Inflammatory macrophage treated with lipopolysaccharide for 4 hours (primary cell): Measurements from ENCODE around the gene PPFIBP1.
A peak's percentile ranks its signal among the peaks of the same experiment; 100 is the strongest.

Experiments
- DNase-seq: peaks from one replicate; pipeline ENCODE4 v3.0.0-alpha.2; 2020

Gene PPFIBP1

GRCh38 chr12:27547592-27547991 is 23.6 kb downstream of the PPFIBP1 start:
- DNase-seq = no peak

GRCh38 chr12:27548301-27549199 is 24.5 kb downstream of the PPFIBP1 start:
- peak; percentile 63 for DNase-seq

- peak; percentile 73 for DNase-seq
Measured at GRCh38 chr12:27549236-27549800, 25.3 kb downstream of the PPFIBP1 start.

- DNase-seq = peak; percentile 87
Measured at GRCh38 chr12:27549801-27550652, 26.0 kb downstream of the PPFIBP1 start.

DNA sequence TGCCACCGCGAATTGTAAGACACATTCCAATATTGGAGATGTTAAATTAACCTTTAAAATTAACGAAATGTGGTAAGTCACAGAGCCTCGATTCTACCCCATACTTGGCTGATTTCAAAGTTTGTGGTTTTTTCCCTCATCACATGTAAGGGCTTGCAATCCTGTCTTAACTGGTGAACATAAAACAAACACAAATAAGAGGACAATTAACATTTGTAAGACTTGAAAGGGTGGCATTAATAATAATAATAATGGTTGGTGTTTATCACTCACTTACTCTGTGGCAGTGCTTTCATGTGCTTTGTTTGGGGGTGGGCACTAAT is 26.6 kb downstream of the PPFIBP1 start:
- DNase-seq = no peak

GRCh38 chr12:27551172-27551840 is 27.3 kb downstream of the PPFIBP1 start:
- DNase-seq = no peak

GRCh38 chr12:27552235-27552634 is 28.2 kb downstream of the PPFIBP1 start:
- DNase-seq = no peak

DNA sequence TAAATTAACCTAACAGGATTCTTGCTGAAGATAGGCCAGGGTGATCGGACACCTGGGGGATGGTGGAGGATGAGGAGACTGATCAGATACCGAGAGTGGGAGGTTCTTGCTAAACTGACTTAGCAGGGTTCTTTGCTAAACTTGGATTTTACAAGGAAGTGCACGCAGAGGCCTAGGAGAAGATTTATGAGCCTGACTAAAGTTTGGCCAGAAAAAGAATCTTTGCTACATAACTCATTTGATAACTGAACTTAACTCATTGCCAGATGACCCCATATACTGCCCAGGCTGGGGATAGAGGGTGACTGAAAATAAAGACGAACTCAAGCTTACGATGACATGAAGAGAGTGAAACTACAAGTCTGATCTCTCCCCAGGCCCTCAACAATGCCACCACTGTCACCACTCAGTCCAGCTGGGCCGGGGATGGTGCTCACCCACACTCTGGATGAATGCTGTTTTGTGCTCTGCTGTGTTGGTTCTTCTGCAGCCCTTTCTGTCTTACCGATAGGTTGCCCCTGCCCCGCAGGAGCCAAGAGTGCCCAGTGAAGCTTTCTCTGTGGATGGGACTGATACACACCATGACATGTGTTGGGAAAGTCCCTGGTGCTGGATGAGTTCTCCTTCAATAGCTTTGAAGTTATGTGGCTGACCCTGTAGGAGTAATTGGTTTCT is 29.0 kb downstream of the PPFIBP1 start:
- DNase-seq = peak; percentile 29

DNA sequence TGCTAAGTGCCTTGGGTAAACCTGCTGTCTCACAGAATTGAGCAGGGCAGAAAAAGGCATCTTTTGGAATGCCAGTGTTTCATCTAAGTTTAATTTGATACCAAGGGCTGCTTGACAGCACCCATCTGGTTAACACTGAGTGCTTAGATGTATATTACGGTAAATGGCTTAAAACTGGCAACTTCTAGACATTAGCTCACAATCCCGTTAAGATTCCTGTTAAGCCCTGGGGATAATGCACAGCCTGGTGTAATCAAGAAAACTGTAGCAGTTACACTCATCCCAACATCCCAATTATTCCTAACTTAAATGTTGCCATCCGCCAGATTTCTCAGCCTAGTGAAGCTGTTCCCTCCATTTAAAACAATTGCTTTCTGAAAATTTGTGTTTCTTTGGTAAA is 29.9 kb downstream of the PPFIBP1 start:
- no peak for DNase-seq

DNA sequence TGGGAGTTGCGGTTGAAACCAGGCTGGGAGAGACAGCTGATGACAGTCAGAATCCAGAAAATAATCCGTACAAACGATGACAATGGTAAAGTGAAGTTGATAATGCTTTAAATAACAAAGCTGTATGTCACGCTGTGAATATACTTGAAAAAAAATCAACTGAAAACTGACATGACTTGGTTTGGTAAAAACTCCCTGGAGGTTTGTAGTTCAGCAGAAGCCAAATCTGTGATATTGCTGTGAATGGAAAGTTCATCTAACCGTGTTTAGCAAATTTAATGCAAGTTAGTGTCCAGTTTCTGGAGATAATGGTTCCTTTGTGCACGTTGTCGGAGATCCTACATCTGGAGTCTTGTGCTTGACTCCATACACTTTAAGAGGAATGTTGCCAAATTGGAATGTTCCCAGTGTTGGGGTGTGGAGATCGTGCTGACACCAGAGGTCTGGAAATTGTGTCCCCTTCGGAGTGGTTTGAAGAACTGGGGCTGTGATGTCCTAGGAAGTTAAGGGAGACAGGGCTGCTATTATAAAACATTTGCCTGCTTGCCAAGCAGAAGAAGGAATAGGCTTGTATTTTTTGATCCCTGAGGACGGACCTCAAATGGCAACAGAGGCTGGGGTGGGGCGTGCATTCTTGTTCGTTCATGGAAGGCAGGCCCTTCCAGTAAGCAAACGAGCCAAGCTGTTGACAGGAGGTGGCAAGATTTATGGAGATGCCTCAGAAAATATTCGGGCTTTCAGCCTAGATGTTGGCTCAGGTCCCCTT is 30.6 kb downstream of the PPFIBP1 start:
- DNase-seq = no peak

DNA sequence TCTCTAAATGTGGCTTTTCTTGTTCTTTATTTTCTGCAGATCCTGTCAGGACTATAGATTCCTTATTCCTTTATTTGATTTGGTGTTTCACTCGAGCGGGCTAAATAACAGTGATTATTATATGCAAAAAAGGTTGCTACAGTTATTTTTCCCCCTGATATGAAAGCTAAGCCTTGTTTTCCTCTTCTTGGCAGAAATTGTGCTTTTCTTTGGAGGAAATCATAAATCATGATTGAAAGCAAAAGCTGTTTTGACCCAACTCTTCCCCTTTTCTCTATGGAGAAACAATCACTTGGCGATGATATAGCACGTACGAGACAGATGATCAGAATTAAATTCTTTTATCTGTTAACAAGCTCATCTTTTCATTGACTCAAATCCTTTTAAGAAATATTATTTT is 31.4 kb downstream of the PPFIBP1 start:
- DNase-seq = peak; percentile 73

DNA sequence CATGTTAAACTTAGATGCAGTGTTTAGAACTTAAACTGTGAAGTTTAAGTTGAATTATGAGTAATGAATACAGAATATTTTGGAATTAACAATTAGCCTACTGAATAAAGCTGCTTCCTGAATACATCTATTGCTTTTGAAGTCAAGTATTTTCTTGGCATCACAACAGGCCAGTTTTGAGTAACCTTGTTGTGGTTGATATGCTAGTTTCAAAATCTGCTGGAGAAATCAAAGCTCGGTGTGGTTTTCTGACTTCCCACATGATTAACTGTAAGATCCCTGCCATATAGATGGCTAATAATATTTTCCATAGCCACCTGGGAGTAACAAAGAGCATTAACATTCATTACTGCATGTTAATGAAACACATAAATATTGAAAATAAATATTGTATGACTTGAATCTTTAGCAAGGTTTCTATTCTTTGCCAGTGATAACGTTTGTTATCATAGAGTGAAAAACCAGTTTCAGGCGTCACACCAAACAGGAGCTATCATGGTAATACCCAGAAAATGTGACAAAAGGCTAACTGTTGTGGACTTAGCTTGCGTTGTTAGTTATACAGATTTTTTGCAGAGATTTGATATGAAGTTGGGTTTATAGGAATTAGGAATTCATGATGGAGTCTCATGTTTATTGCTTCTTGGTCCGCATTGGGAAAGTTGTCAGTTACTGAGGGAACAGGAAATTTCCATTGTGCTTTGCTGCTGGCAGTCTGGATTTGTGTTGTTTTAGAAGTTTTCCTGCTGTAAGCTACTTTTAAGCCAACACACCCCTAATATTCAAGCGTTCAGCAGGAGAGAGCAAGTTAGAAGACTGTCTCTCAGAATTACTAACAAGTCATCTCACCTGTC is 32.1 kb downstream of the PPFIBP1 start:
- DNase-seq = peak; percentile 46

DNA sequence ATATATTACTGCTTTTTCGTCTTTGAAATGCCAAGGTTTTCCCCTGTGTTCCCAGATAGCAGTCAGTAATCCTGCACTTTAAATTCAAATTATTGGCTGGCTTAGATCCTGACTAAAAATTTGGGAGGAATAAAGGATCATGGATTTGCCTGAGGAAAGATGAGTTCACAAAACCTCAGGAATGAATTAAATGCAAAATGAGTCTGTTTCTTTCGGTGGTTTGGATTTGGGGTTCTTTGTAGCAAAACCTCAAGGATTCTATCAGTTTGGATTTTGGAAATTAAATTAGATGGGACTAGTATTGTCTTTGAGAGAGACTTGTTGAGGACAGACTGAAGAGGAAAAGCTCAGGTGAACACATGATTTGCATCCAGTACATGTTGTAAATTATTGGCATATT is 36.1 kb downstream of the PPFIBP1 start:
- DNase-seq = no peak

GRCh38 chr12:27561535-27562350 is 37.7 kb downstream of the PPFIBP1 start:
- no peak for DNase-seq

GRCh38 chr12:27564612-27565213 is 40.7 kb downstream of the PPFIBP1 start:
- no peak for DNase-seq

DNA sequence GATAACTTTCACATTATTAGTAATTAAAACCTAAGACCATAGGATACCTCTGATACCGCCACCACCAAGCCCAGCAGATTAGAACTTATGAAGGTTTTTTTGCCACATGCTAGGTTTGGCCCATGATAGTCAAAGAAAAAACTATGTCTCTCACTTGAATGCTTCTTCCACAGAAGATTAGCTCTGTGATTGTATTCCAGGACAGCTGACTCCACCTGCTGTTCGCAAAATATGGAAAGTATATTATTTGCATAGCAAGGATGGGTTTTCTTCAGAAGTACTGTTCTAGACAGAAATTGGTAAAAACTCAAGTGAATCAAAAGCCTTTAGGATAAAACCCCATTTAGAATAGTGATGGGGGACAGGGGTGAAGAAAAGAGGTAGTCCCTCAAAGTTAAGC is 42.2 kb downstream of the PPFIBP1 start:
- no peak for DNase-seq

DNA sequence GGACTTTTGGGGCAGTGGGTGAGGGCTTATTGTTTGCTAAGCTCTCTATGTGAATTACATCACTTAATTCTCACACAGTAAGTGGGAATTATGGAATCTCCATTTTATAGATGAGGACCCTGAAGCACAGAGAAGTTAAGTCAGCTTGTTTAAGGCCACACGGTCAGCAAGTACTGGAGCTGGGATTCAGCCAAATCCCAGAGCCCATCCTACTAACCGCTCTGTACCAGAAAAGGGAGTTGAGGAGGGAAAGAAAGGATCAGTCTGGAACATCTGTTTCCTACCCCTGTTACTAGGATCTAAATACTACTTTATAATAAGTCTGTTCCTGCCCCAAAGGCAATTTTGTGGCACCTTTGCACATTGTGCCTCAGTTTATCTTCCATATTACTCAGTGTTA is 42.6 kb downstream of the PPFIBP1 start:
- no peak for DNase-seq

GRCh38 chr12:27571463-27571862 is 47.5 kb downstream of the PPFIBP1 start:
- DNase-seq = peak; percentile 16

DNA sequence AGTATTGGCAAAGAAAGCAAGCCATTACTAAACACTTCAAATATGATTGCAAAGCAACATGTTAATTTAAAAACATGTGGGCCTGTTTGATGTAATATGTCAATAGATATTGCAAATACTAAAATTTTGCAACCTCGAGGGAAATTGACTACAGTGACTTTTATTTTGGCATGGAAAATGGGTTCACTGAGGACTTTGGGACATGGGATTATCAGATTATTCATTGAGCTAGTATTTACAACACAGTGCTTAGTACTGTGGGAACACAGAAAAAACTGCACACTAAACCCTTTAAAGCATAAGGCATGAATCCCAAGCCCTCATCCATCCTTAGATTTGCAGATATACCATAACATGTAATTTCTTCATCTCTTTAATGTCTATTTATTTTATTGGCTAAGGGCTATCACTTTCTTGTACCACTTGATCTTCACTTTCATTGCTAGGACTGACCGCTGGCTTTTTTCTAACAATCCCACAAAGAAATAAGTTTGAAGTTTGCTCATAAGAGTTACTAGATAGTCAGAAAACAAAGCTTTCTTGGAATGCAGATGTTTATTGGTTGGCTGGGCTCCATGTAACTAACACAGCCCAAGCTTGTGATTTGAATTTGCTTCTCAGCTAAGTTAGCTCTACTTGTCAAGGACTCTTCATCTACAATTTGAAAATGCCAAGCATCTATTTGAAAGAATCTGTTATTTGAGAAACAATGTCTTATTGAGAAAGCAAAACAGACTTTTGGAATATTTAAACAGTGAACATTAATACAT is 48.7 kb downstream of the PPFIBP1 start:
- DNase-seq = peak; percentile 13
